ENCODE results near the gene CNKSR3. TPM values are rescaled to one million over a fixed set of nuclear protein-coding genes. Genes with fewer than 3 reads are reported as not detected.

Gene CNKSR3
- total RNA-seq, 2 donors from 2014 or later = 9.3 to 13.2 TPM

DNA sequence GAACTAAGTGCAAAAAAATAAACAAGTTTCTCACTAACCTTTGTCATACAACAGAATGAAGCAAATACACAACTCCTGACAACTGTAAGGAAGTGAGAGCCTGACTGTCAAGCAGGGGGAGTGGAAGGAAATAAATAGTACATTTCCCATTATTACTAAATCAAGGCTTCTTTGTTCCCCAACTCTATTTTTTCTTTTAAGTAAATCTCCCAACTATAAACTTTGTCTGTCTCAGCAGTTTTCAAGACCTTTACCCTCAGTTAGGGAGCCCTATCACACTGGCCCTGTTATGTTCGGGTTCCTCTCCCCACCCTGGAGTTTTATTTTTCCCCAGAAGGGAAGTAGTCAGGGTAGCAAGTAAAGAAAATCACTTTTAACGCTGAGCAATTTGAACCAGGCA lies 129.7 kb downstream of the CNKSR3 start:
- no peaks in the 10 kb centered on the region for H3K4me1 ChIP-seq
- ATAC-seq (no peak), DNase-seq (no peak)
- TF ChIP-seq POLR2A (IDR thresholded peaks at IDR 0.05) = no peak
- TF ChIP-seq, protein P1, sequence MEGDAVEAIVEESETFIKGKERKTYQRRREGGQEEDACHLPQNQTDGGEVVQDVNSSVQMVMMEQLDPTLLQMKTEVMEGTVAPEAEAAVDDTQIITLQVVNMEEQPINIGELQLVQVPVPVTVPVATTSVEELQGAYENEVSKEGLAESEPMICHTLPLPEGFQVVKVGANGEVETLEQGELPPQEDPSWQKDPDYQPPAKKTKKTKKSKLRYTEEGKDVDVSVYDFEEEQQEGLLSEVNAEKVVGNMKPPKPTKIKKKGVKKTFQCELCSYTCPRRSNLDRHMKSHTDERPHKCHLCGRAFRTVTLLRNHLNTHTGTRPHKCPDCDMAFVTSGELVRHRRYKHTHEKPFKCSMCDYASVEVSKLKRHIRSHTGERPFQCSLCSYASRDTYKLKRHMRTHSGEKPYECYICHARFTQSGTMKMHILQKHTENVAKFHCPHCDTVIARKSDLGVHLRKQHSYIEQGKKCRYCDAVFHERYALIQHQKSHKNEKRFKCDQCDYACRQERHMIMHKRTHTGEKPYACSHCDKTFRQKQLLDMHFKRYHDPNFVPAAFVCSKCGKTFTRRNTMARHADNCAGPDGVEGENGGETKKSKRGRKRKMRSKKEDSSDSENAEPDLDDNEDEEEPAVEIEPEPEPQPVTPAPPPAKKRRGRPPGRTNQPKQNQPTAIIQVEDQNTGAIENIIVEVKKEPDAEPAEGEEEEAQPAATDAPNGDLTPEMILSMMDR (IDR thresholded peaks at IDR 0.05) = no peak
- intact Hi-C loops (cut with DNase I) = no loop called here
- no peak overlapping the region for H3K27ac ChIP-seq
- H3K27me3 ChIP-seq = no peaks in the 10 kb centered on the region
- H3K9me3 ChIP-seq = no peaks in the 10 kb centered on the region
- no peak overlapping the region for H3K4me3 ChIP-seq
- no peaks in the 10 kb centered on the region for H3K36me3 ChIP-seq (replicated peaks in 1 of 2; ENCODE audit: insufficient read depth in 1 of 2, low read depth in 2 of 2)
- WGBS, 2 donors = 29 to 61% methylated on average over 2 of the region's 2 CpGs

DNA sequence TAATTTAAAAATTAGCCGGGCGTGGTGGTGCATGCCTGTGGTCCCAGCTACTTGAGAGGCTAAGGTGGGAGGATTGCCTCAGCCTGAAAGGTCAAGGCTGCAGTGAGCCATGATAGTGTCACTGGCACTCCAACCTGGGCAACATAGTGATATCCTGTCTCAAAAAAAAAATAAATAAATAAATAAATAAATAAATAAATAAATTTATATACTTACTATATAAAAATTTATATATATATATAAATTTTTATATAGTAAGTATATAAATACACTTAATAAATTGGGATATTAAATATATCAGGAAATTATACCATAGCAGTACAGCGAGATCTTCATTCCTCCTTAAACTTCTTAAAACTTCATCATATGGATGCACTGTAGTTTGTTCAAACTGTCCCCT lies 130.9 kb downstream of the CNKSR3 start:
- ATAC-seq = no peak
- intact Hi-C loops (cut with DNase I) = no loop called here
- Histone ChIP-seq H3K27me3 (no peaks in the 10 kb centered on the region), H3K4me3 (no peak overlapping the region), H3K36me3 (replicated peaks in 1 of 2; ENCODE audit: insufficient read depth in 1 of 2, low read depth in 2 of 2) (no peaks in the 10 kb centered on the region), H3K27ac (no peak overlapping the region), H3K9me3 (no peaks in the 10 kb centered on the region), H3K4me1 (no peaks in the 10 kb centered on the region)
- DNase-seq = no peak
- TF ChIP-seq, protein P1 (IDR thresholded peaks at IDR 0.05) = no peak
- no peak for TF ChIP-seq POLR2A (IDR thresholded peaks at IDR 0.05)
- 93 to 97% methylated on average over 3 of the region's 3 CpGs for WGBS, 2 donors

DNA sequence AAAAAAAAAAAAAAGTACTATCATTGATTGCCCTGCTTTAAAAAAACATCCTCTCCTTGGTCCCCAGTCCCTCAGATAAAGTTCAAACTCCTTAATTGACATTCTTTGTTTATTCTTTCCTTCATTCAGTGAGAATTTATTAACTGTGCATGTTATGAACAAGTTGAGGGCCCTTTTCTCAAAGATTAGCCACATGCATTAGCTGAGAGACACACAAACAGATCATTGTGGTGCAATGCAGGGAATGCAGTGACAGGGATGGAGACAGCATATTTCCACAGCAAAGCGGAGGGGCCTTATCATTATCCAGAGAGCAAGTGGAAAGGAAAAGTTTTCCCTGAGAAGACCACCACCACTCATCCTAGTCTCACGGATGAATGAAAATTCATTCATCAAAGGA lies 132.0 kb downstream of the CNKSR3 start:
- Histone ChIP-seq H3K4me3 (no peak overlapping the region), H3K27me3 (no peaks in the 10 kb centered on the region), H3K27ac (no peak overlapping the region), H3K36me3 (replicated peaks in 1 of 2; ENCODE audit: insufficient read depth in 1 of 2, low read depth in 2 of 2) (no peaks in the 10 kb centered on the region), H3K9me3 (no peaks in the 10 kb centered on the region), H3K4me1 (no peaks in the 10 kb centered on the region)
- DNase-seq = no peak
- 79 to 83% methylated on average over 2 of the region's 2 CpGs for WGBS, 2 donors
- intact Hi-C loops (cut with DNase I) = no loop called here
- TF ChIP-seq POLR2A (IDR thresholded peaks at IDR 0.05) = no peak
- TF ChIP-seq, protein P1 (IDR thresholded peaks at IDR 0.05) = no peak
- ATAC-seq = no peak

DNA sequence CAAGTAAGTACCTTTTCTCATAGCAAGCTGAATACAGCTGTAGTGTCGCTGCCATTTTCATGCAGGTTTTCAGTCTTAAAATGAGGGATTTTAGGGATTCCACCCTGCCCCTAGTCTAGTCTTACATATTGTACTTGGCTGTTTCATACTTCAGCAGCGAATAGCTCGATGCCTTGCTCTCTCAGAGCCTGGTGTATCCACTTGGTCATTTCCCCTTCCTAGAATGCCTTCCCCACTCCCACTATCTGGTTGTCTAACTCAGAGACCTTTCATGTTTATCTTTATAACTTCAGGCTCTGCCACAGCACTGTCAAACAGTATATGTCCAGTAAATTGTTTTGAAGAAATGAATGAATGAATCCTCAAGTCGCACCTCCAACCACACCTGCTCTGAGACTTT lies 132.8 kb downstream of the CNKSR3 start:
- 85 to 92% methylated on average over 4 of the region's 4 CpGs for WGBS, 2 donors
- Histone ChIP-seq H3K27me3 (no peaks in the 10 kb centered on the region), H3K4me1 (no peaks in the 10 kb centered on the region), H3K27ac (no peak overlapping the region), H3K4me3 (no peak overlapping the region), H3K9me3 (no peaks in the 10 kb centered on the region), H3K36me3 (replicated peaks in 1 of 2; ENCODE audit: insufficient read depth in 1 of 2, low read depth in 2 of 2) (no peaks in the 10 kb centered on the region)
- ATAC-seq (no peak), DNase-seq (no peak)
- intact Hi-C loops (cut with DNase I) = no loop called here
- no peak for TF ChIP-seq POLR2A (IDR thresholded peaks at IDR 0.05)
- TF ChIP-seq, protein P1 (IDR thresholded peaks at IDR 0.05) = no peak

DNA sequence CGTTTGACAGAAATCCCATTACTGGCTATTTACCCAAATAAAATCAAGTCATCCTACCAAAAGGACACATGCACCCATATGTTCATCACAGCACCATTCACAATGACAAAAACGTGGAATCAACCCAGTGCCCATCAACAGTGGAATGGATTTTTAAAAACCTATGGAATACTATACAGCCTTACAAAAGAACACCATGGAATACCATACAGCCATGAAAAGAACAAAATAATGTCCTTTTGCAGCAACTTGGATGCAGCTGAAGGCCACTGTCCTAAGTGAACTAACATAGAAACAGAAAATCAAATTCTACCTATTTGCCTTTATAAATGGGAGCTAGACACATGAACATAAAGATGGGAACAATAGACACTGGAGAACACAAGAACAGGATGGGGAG lies 136.5 kb downstream of the CNKSR3 start:
- WGBS, 2 donors = 77 to 80% methylated on average over 2 of the region's 2 CpGs
- no peak for ATAC-seq
- no peak for TF ChIP-seq POLR2A (IDR thresholded peaks at IDR 0.05)
- TF ChIP-seq, protein P1 (IDR thresholded peaks at IDR 0.05) = no peak
- DNase-seq = no peak
- Histone ChIP-seq H3K36me3 (replicated peaks in 1 of 2; ENCODE audit: insufficient read depth in 1 of 2, low read depth in 2 of 2) (no peaks in the 10 kb centered on the region), H3K4me3 (no peak overlapping the region), H3K27me3 (no peaks in the 10 kb centered on the region), H3K9me3 (no peaks in the 10 kb centered on the region), H3K4me1 (no peaks in the 10 kb centered on the region), H3K27ac (no peak overlapping the region)
- intact Hi-C loops (cut with DNase I) = no loop called here

Measured in body of pancreas (tissue), 4 donors.